HG02938 (cell line): ENCODE results near the gene RUNX2.

ENCODE experiments used
- ATAC-seq: cut with Tn5 transposase; IDR thresholded peaks from one replicate; pipeline ENCODE4 v1.9.1; 2021; ENCODE audit warnings: mild to moderate bottlenecking, moderate library complexity; ENCODE audit not compliant: unreplicated experiment

The RUNX2 gene

DNA sequence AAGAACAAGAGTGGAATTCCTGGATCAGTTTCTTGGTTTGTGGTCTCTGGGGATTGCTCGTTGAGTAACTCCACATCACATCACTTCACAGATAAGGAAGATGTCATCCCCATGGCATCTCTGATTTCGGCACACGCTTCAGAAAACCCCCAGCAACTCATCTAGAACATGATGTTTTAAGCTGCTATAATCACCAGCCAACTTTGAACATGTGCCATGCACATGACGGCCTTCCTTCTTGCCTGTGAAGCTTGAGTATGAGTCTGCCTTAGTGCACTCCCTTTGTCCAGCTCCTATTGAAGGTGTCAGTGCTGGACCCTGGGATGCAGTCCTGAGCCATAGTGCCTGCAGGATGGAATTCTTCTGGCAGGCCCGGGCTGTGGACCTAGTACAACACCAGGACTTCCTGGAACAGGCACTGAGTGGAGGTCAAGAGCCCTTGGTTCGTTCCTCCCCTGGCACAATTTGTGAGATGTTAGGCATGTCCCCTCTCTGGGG is 281.1 kb downstream of the RUNX2 start:
- no peak for ATAC-seq

GRCh38 chr6:45610374-45610773 is 282.2 kb downstream of the RUNX2 start:
- no peak for ATAC-seq

DNA sequence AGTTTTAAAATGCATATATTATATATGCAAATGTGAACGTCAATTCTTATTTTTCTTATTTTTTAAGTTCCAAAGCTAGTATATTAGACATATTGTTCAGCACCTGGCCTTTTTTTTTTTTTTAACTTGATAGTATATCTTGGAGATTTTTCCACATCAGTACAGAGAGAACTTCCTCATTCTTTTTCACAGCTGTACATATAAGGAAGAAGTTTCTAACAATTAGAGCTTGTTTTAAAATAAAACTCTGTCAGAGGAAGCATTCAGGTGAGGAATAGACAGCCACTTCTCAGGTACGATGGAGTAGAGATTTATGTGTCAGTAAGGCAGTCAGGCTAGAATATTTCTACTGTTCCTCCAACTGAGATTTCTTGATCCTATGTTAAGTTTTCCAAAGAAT is 282.7 kb downstream of the RUNX2 start:
- ATAC-seq = no peak

- no peak for ATAC-seq
Observed at GRCh38 chr6:45611491-45611890, 283.4 kb downstream of the RUNX2 start.

GRCh38 chr6:45613656-45614055 is 285.5 kb downstream of the RUNX2 start:
- ATAC-seq = no peak

DNA sequence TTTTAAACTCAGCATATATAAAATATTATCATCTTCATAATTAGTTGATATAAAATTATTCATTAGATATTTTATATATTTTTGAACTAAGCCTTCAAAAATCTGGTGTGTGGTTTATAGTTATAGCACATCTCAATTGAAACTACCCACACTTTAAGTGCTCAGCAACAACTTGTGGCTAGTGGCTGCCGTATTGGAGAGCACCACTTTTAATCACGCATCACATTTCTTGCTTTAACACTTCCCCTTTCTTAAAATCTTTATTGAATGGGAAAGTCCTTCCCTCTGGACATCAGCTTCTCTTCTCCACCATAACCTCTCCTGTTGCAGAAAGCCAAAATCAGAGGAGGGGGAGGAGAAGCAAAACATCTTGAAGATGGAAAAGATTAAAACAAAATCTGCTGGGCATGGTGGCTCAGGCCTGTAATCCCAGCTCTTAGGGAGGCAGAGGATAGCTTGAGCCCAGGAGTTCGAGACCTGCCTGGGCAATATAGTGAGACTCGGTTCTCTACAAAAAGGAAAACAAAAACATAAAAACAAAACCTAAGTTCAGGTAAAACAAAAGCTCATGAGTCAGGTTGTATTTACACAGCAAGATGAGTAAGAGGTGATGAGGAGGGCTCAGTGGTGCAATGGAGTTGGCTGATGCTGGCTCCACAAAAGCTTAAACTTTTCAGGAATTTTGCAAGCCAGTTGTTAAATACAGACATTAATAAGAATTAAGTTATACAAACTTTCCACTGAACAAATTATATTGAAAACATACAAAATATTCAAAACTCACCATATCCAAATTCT is 286.6 kb downstream of the RUNX2 start:
- ATAC-seq = no peak

DNA sequence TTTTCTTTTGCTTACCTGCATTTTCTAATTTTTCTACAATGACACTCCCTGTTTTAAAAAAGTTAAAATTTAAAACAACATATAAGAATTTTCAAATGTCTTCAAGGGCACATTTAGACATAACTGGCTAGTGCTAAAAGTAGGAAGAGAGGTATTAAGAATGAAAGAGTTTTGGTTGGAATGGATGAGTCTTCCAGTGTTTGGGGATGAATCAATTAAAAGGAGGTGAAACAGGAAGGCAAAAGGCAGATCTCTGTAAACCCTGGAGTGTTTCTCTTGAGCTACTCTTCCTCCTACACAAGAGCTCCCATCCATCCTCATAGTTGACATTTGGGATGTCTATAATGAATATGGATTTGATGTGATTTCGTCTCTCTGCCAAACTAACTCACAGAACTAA is 288.1 kb downstream of the RUNX2 start:
- ATAC-seq = no peak

DNA sequence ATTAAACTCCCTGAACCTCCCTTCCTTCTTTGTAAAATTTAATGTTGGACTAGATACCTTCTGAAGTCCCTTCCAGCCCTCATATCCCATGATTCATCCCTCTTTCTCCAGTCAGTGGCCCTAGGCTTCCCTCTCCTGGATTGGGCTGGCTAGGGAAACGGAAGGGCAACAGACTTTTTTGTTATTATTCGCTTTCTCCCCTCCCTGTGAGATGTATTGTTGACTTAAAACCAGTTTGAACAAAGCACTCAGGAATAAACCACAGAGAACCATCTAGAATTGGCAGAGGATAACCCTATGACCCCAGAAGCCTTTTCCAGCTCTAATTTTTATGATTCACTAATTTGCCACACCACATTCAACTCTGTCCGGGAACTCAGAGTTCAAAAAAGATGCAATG is 289.3 kb downstream of the RUNX2 start:
- ATAC-seq = no peak

DNA sequence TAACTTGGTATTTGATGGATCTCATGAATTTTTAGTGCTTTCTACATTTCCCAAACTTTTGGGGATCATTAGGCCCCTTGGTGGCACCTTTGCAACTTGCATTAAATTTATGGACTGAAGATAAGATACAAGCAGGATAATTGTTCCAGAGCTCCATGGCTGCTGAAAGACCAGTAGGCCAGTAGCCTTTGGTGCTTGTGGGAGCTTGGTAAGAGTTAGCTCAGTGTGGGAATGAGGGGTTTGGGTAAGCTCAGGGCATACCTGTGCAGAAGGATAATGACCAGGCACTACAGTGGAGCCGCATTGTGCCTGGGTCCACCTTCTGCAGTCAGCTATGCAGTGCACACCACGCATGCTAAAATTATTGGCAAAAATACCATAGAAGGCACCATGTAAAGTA is 290.1 kb downstream of the RUNX2 start:
- no peak for ATAC-seq

DNA sequence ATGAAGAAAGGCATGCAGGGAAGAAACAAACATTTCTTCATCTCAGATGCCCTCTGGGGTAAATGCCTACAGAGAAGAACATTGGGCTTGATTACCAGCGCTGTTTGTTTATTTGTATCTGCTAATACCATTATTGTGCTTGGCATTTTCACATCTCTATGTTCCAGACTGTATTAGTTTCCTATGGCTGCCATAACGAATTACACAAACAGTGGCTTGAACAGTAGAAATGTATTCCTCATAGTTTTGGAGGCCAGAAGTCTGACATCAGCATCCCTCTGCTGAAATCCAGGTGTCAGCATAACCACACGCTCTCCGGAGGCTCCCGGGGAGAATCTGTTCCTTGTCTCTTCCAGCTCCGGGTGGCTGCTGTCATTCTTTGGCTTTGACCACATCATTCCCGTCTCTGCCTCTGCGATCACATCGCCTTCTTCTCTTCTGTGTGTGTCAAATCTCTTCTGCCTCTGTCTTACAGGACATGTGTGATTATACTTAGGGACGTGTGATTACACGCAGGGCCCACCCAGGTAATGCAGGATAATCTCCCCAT is 291.2 kb downstream of the RUNX2 start:
- ATAC-seq = no peak

DNA sequence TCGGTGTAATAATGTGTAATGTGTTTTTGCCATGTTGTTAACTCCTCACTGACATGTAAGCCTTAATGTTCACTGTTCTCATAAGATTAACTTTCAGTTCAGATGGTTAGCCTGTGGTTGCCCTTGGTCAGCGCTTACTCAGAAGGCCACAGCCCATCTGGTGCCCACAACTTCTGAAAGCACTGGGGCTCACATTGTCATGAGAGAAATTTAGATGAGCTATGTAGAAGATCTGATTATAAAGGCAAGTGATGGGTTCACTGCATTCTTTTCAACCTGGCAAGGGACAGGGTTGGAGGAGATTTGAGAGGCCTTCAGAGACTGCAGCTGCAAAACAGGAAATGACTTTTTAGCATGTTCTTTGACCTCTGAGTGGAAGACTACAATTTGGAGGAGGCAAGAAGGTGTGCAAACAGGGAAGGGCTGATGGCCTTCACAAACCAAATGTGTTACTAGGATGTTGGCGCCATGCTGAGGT is 291.9 kb downstream of the RUNX2 start:
- ATAC-seq = no peak

DNA sequence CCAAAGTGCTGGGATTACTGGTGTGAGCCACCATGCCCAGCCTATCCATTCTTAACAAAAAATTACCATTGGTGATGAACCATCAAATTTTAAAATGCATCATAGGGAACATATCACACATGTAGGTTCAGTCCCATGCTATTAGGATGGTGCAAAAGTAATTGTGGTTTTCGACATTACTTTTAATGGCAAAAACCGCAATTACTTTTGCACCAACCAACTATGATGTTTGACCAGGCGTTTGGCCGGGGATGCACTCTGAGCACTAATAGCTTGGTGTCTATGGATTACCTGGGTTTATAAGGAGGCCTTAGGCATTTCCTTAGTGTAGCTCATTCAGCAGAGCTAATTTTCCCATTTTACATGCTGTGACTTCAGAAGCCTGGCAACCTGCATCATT is 296.1 kb downstream of the RUNX2 start:
- no peak for ATAC-seq

- ATAC-seq = no peak
Observed at GRCh38 chr6:45625191-45625664, 297.1 kb downstream of the RUNX2 start.

DNA sequence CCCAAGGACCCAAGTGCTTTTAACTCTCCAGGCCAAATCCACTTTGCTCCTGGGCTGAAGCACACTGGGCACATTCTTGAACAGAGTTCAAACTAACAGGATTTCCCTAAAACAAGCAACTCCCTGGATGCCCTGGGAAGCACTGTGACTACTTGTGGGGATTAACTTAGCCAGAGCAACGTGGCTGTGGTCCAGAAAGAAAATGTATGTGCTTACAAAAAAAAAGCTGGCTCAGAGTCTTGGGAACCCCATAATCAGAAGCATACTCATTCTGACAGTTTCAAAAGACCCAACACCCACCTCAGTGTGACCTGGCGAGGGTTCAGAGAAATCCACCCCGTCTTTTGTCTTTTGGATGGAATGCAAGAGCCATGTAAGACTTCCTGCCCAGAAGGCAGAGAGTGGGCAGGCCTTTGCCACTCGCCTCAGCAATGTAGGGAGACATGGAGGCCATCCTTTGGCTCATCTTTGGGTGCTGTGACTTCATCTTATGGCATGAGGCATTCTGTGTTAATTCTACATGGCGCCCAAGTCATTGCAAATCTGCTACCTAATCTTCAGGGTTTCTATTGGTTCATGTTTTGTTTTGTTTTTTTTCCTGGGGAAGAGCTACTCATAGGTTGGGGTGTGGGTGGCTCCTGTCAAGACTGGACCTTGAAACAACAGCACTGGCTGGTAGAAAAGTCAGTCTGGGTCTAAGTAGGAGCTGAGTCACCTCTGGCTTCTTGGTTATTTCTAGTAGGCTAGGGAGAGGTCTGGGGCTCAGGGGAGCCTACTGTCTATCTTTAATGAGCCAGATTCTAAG is 298.2 kb downstream of the RUNX2 start:
- ATAC-seq = no peak

DNA sequence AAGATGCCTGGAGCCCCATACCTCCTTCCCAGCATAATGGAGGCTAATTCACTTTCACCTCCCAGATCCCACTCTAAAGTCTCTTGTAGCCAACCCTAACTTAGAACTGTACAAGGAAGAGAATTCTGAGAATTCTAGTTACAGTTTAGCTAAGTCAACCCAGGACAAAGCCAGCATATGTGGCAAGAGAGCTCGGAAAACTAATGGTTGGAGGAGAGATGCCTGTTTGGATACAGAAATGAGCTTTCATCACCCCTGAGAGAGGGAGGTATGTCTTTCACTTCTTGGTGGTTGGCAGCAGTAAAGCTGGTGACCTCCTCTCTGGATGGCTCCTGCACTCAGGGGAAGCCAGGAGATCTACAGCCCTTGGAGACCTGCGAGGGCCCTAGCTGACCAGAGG is 302.2 kb downstream of the RUNX2 start:
- ATAC-seq = no peak

- ATAC-seq = no peak
Observed at GRCh38 chr6:45630801-45631200, 302.7 kb downstream of the RUNX2 start.

DNA sequence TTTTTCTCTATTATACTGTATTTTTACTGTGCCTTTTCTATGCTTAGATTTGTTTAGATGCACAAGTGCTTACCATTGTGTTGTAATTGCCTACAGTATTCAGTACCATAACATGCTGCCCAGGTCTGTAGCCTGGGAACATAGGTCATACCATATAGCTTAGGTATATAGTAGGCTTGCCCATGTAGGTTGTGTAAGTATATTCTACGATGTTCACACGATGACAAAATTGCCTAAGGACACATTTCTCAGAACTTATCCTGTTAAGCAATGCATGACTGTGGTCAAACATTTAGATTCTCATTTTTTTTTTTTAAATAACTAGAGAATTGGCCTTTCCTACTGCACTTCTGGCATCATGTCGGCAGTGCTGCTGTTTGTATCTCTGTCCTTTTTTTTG is 303.3 kb downstream of the RUNX2 start:
- no peak for ATAC-seq

GRCh38 chr6:45633272-45633908 is 305.3 kb downstream of the RUNX2 start:
- no peak for ATAC-seq

DNA sequence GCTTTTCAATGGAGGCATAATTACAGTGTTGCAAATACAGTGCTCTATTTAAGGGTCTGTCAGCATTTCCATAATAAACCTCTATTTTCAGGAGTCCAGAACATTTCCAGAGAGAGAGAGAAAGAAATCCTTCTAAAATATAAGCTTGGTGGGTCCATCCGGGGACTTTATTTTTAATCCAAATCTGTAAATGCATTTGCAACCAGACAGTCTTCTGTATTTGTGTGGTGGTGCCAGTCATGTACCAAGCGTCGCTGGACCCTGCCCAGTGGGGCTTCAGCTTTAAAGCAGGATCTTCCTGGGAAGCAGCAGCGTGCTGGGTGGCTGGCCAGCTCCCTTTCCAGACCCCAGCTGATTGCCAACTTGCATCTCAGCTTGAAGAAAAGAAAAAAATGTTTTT is 306.1 kb downstream of the RUNX2 start:
- ATAC-seq = no peak

DNA sequence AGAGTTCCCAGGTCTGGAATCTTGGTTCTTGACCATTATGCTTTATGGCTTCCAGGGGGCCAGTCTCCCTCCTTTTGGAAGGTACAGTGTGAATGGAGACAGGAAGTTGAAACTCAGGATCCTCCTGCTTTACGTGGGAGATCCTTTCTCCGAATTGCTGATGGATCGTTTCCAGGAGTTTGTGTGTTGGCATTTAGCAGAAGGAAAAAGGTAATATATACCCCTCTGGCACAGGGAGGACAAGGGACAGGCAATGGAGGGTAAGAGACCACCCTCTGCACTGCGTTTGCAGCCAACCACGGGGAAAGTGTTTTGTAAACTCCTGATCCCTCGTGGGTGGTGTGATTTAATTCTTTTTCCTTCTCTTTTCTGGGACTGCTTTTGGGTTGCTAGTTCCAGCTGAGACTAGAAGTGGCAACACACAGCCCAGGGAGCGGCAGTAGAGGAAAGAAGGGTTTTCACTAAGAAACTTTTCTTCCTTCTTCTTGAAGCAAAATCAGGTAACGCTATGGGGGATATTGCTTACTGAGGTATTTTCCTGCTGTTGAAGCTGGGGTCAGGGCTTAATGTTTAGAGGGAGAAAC is 307.2 kb downstream of the RUNX2 start:
- no peak for ATAC-seq

GRCh38 chr6:45637056-45637455 is 308.9 kb downstream of the RUNX2 start:
- ATAC-seq = no peak
